GM21526 (cell line): ENCODE measurements around the gene DTNB.
"Not testable (repeated sequence)": the region's sequence is repeated elsewhere in the genome, so short reads cannot be mapped to it uniquely, and the experiment has no call there.

Experiments
- ATAC-seq: cut with Tn5 transposase; IDR thresholded peaks from one replicate; pipeline ENCODE4 v1.9.1; 2021; ENCODE audit warnings: moderate library complexity; ENCODE audit not compliant: unreplicated experiment, low FRiP score

The DTNB gene

GRCh38 chr2:25633801-25634200, 39.6 kb downstream of the DTNB start:
- ATAC-seq, result not testable (repeated sequence)

- ATAC-seq, result no peak
Observed at GRCh38 chr2:25632396-25632795, 41.0 kb downstream of the DTNB start.

- no peak for ATAC-seq
Observed at GRCh38 chr2:25624635-25625034, 48.7 kb downstream of the DTNB start.

- no peak for ATAC-seq
Observed at GRCh38 chr2:25623361-25623760, 50.0 kb downstream of the DTNB start.

- ATAC-seq, result no peak
Observed at GRCh38 chr2:25620711-25621110, 52.7 kb downstream of the DTNB start.

GRCh38 chr2:25620077-25620476, 53.3 kb downstream of the DTNB start:
- no peak for ATAC-seq

- no peak for ATAC-seq
Observed at GRCh38 chr2:25619185-25619584, 54.2 kb downstream of the DTNB start.

GRCh38 chr2:25618676-25619075, 54.7 kb downstream of the DTNB start:
- no peak for ATAC-seq

- ATAC-seq, result no peak
Observed at GRCh38 chr2:25617948-25618646, 55.3 kb downstream of the DTNB start.

GRCh38 chr2:25615920-25616319, 57.5 kb downstream of the DTNB start:
- no peak for ATAC-seq

GRCh38 chr2:25615386-25615785, 58.0 kb downstream of the DTNB start:
- no peak for ATAC-seq

GRCh38 chr2:25614711-25615110, 58.7 kb downstream of the DTNB start:
- no peak for ATAC-seq

- no peak for ATAC-seq
Observed at GRCh38 chr2:25608718-25609117, 64.7 kb downstream of the DTNB start.

GRCh38 chr2:25606892-25607291, 66.5 kb downstream of the DTNB start:
- no peak for ATAC-seq

- no peak for ATAC-seq
Observed at GRCh38 chr2:25602333-25602723, 71.0 kb downstream of the DTNB start.

GRCh38 chr2:25601711-25602332, 71.6 kb downstream of the DTNB start:
- not testable (repeated sequence) for ATAC-seq

GRCh38 chr2:25598911-25599310, 74.5 kb downstream of the DTNB start:
- no peak for ATAC-seq

- ATAC-seq, result no peak
Observed at GRCh38 chr2:25598332-25598731, 75.0 kb downstream of the DTNB start.

- no peak for ATAC-seq
Observed at GRCh38 chr2:25597881-25598280, 75.5 kb downstream of the DTNB start.

GRCh38 chr2:25596516-25597244, 76.7 kb downstream of the DTNB start:
- no peak for ATAC-seq

GRCh38 chr2:25595393-25595792, 78.0 kb downstream of the DTNB start:
- ATAC-seq, result no peak

- ATAC-seq, result no peak
Observed at GRCh38 chr2:25594991-25595390, 78.4 kb downstream of the DTNB start.
